HepG2 (cell line): ENCODE measurements around the gene NELL1.

Experiments
- AFF4 ChIP-seq: sonication (generic); formaldehyde crosslinking; IDR thresholded peaks from 2 replicates; pipeline ENCODE4 v1.4.0; 2020; ENCODE audit warnings: missing genetic modification reagents
- CTCF ChIP-seq: sonication (generic); formaldehyde crosslinking; IDR thresholded peaks from 2 replicates; pipeline ENCODE4 v1.5.0; 2020; ENCODE audit warnings: mild to moderate bottlenecking, missing genetic modification reagents, moderate library complexity
- PHF21A ChIP-seq: sonication (generic); formaldehyde crosslinking; IDR thresholded peaks from 2 replicates; pipeline ENCODE4 v1.5.0; 2020; ENCODE audit warnings: mild to moderate bottlenecking, missing genetic modification reagents
- PITX1 ChIP-seq: sonication (generic); formaldehyde crosslinking; IDR thresholded peaks from 2 replicates; pipeline ENCODE4 v1.5.1; 2020; ENCODE audit warnings: mild to moderate bottlenecking, missing genetic modification reagents
- PREB ChIP-seq: sonication (generic); formaldehyde crosslinking; IDR thresholded peaks from 2 replicates; pipeline ENCODE4 v1.4.0; 2020; ENCODE audit warnings: missing genetic modification reagents
- TBX3 ChIP-seq: fragments of 450-650 bp; IDR thresholded peaks from 2 replicates; pipeline ENCODE4 v1.6.1; 2017; ENCODE audit warnings: antibody characterized with exemption, mild to moderate bottlenecking, inconsistent platforms, borderline replicate concordance
- THAP7 ChIP-seq: sonication (generic); formaldehyde crosslinking; IDR thresholded peaks from 2 replicates; pipeline ENCODE4 v1.8.1; 2023; ENCODE audit warnings: mild to moderate bottlenecking, missing genetic modification reagents
- ZBTB26 ChIP-seq: IDR thresholded peaks from 2 replicates; pipeline ENCODE4 v1.6.1; 2016; ENCODE audit warnings: missing compliant biosample characterization, missing genetic modification reagents, borderline replicate concordance
- ZC3H13 ChIP-seq: sonication (generic); formaldehyde crosslinking; IDR thresholded peaks from 2 replicates; pipeline ENCODE4 v1.8.1; 2023; ENCODE audit warnings: mild to moderate bottlenecking, missing genetic modification reagents, moderate library complexity
- ZNF263 ChIP-seq: sonication (generic); formaldehyde crosslinking; IDR thresholded peaks from 2 replicates; pipeline ENCODE4 v1.4.0; 2020; ENCODE audit warnings: missing genetic modification reagents
- ZNF609 ChIP-seq: sonication (generic); formaldehyde crosslinking; IDR thresholded peaks from 2 replicates; pipeline ENCODE4 v1.4.0; 2020; ENCODE audit warnings: mild to moderate bottlenecking, missing genetic modification reagents, borderline replicate concordance
- ZNF883 ChIP-seq: sonication (generic); formaldehyde crosslinking; IDR thresholded peaks from 2 replicates; pipeline ENCODE4 v1.5.1; 2020; ENCODE audit warnings: mild to moderate bottlenecking, missing genetic modification reagents; ENCODE audit errors: not compliant biosample characterization
- ZSCAN29 ChIP-seq: sonication (generic); formaldehyde crosslinking; conservative IDR thresholded peaks from 2 replicates; pipeline ENCODE4 v1.4.0; 2020; ENCODE audit warnings: mild to moderate bottlenecking, missing genetic modification reagents

- TF ChIP-seq ZSCAN29 = no peak
- TF ChIP-seq PHF21A (CRISPR knock-in tag) = no peak
- no peak for TF ChIP-seq PITX1 (CRISPR knock-in tag)
- TF ChIP-seq ZC3H13 (CRISPR knock-in tag) = no peak
- TF ChIP-seq ZNF263 = no peak
- TF ChIP-seq TBX3 = no peak
- no peak for TF ChIP-seq ZNF609 (CRISPR knock-in tag)
- no peak for TF ChIP-seq THAP7 (CRISPR knock-in tag)
- no peak for TF ChIP-seq PREB (CRISPR knock-in tag)
- TF ChIP-seq ZBTB26 (CRISPR knock-in tag) = no peak
- no peak for TF ChIP-seq CTCF (CRISPR knock-in tag)
- no peak for TF ChIP-seq ZNF883
- TF ChIP-seq AFF4 (CRISPR knock-in tag) = no peak
These were observed 297.1 kb downstream of the NELL1 start for GRCh38 chr11:20966489-20966888.
